SJSA1 (cell line): Measurements from ENCODE around the gene COL23A1. TPM values are rescaled to one million over a fixed set of nuclear protein-coding genes. Genes with fewer than 3 reads are reported as not detected.

Source experiments
- DNase-seq, 2 experiments: peaks; one replicate each; pipeline ENCODE4 v3.0.0-alpha.2; 2015 to 2020; ENCODE audit warnings: low spot score in 2 of 2, low read depth in 1 of 2
- H3K27ac ChIP-seq: fragments of 250-450 bp; sonication (Bioruptor Pico); 2 replicates; pipeline ENCODE4 v1.5.1; 2020; ENCODE audit warnings: mild to moderate bottlenecking, moderate library complexity
- H3K27me3 ChIP-seq: fragments of 250-450 bp; sonication (Bioruptor Pico); replicated peaks from 2 replicates; pipeline ENCODE4 v1.5.1; 2020; ENCODE audit warnings: mild to moderate bottlenecking, moderate library complexity
- H3K36me3 ChIP-seq: fragments of 250-450 bp; sonication (Bioruptor Pico); 2 replicates; pipeline ENCODE4 v1.5.1; 2020; ENCODE audit warnings: mild to moderate bottlenecking
- H3K4me1 ChIP-seq: fragments of 250-450 bp; sonication (Bioruptor Pico); replicated peaks from 2 replicates; pipeline ENCODE4 v1.6.1; 2021; ENCODE audit warnings: mild to moderate bottlenecking
- H3K4me3 ChIP-seq: fragments of 250-450 bp; sonication (Bioruptor Pico); 2 replicates; pipeline ENCODE4 v1.5.1; 2020; ENCODE audit warnings: mild to moderate bottlenecking
- H3K9me3 ChIP-seq: fragments of 250-450 bp; sonication (Bioruptor Pico); replicated peaks from 2 replicates; pipeline ENCODE4 v1.5.1; 2020; ENCODE audit warnings: mild to moderate bottlenecking
- total RNA-seq: library from RNA; depleted of rRNA; stranded (reverse); fragments of >200 nt; shearing (Covaris generic); gene quantifications from 2 replicates; pipeline ENCODE4 v1.2.3, GENCODE V29; 2014

The COL23A1 gene
- total RNA-seq, 1 experiment from 2014 or later, result not detected

GRCh38 chr5:178273041-178273440, 317.2 kb downstream of the COL23A1 start:
- H3K36me3 ChIP-seq, result no peaks in the 10 kb centered on the region

GRCh38 chr5:178272591-178272990, 317.6 kb downstream of the COL23A1 start:
- Histone ChIP-seq H3K4me3 (no peak overlapping the region), H3K36me3 (no peaks in the 10 kb centered on the region), H3K9me3 (peaks cover 32% of the 10 kb centered on the region), H3K27me3 (no peaks in the 10 kb centered on the region), H3K27ac (no peak overlapping the region), H3K4me1 (no peaks in the 10 kb centered on the region)
- DNase-seq, result no peak

More at GRCh38 chr5:178273041-178273440, 317.2 kb downstream of the COL23A1 start:
- Histone ChIP-seq H3K4me3 (no peak overlapping the region), H3K9me3 (peaks cover 32% of the 10 kb centered on the region), H3K27ac (no peak overlapping the region), H3K27me3 (no peaks in the 10 kb centered on the region), H3K4me1 (no peaks in the 10 kb centered on the region)
- no peak for DNase-seq

GRCh38 chr5:178271726-178272479, 318.3 kb downstream of the COL23A1 start:
- Histone ChIP-seq H3K36me3 (no peaks in the 10 kb centered on the region), H3K27me3 (no peaks in the 10 kb centered on the region), H3K9me3 (peaks cover 35% of the 10 kb centered on the region), H3K4me3 (no peak overlapping the region), H3K27ac (no peak overlapping the region), H3K4me1 (no peaks in the 10 kb centered on the region)
- no peak for DNase-seq

- no peak for DNase-seq
- H3K36me3 ChIP-seq, result no peaks in the 10 kb centered on the region
- peaks cover 38% of the 10 kb centered on the region for H3K9me3 ChIP-seq
- no peak overlapping the region for H3K27ac ChIP-seq
- H3K4me1 ChIP-seq, result no peaks in the 10 kb centered on the region
- H3K27me3 ChIP-seq, result no peaks in the 10 kb centered on the region
- H3K4me3 ChIP-seq, result no peak overlapping the region
Measured at GRCh38 chr5:178271231-178271630, 319.0 kb downstream of the COL23A1 start.

- Histone ChIP-seq H3K27me3 (no peaks in the 10 kb centered on the region), H3K9me3 (peaks cover 32% of the 10 kb centered on the region), H3K36me3 (no peaks in the 10 kb centered on the region), H3K4me3 (no peak overlapping the region), H3K27ac (no peak overlapping the region), H3K4me1 (no peaks in the 10 kb centered on the region)
- no peak for DNase-seq
Measured at GRCh38 chr5:178269499-178269898, 320.7 kb downstream of the COL23A1 start.

GRCh38 chr5:178267876-178268275, 322.3 kb downstream of the COL23A1 start:
- peaks cover 27% of the 10 kb centered on the region for H3K9me3 ChIP-seq
- H3K4me1 ChIP-seq, result no peaks in the 10 kb centered on the region
- no peaks in the 10 kb centered on the region for H3K27me3 ChIP-seq
- DNase-seq, result no peak
- H3K36me3 ChIP-seq, result no peaks in the 10 kb centered on the region
- no peak overlapping the region for H3K4me3 ChIP-seq
- H3K27ac ChIP-seq, result no peak overlapping the region

GRCh38 chr5:178267245-178267644, 322.9 kb downstream of the COL23A1 start:
- H3K36me3 ChIP-seq, result no peaks in the 10 kb centered on the region

GRCh38 chr5:178266581-178266980, 323.6 kb downstream of the COL23A1 start:
- Histone ChIP-seq H3K9me3 (peaks cover 24% of the 10 kb centered on the region), H3K27me3 (no peaks in the 10 kb centered on the region), H3K36me3 (no peaks in the 10 kb centered on the region), H3K4me3 (no peak overlapping the region), H3K27ac (no peak overlapping the region), H3K4me1 (no peaks in the 10 kb centered on the region)
- no peak for DNase-seq

More at GRCh38 chr5:178267245-178267644, 322.9 kb downstream of the COL23A1 start:
- no peaks in the 10 kb centered on the region for H3K27me3 ChIP-seq
- H3K9me3 ChIP-seq, result peaks cover 24% of the 10 kb centered on the region
- no peak for DNase-seq
- H3K27ac ChIP-seq, result no peak overlapping the region
- H3K4me1 ChIP-seq, result no peaks in the 10 kb centered on the region
- H3K4me3 ChIP-seq, result no peak overlapping the region

- peaks cover 22% of the 10 kb centered on the region for H3K9me3 ChIP-seq
- H3K27ac ChIP-seq, result no peak overlapping the region
- no peaks in the 10 kb centered on the region for H3K4me1 ChIP-seq
- no peak for DNase-seq
- no peaks in the 10 kb centered on the region for H3K27me3 ChIP-seq
- no peaks in the 10 kb centered on the region for H3K36me3 ChIP-seq
- no peak overlapping the region for H3K4me3 ChIP-seq
Measured at GRCh38 chr5:178265746-178266145, 324.4 kb downstream of the COL23A1 start.

- H3K36me3 ChIP-seq, result no peaks in the 10 kb centered on the region
- H3K27me3 ChIP-seq, result no peaks in the 10 kb centered on the region
- H3K4me3 ChIP-seq, result no peak overlapping the region
- H3K9me3 ChIP-seq, result peaks cover 24% of the 10 kb centered on the region
- no peaks in the 10 kb centered on the region for H3K4me1 ChIP-seq
- DNase-seq, result no peak
- no peak overlapping the region for H3K27ac ChIP-seq
Measured at GRCh38 chr5:178264044-178264443, 326.1 kb downstream of the COL23A1 start.

- DNase-seq, result no peak
- H3K9me3 ChIP-seq, result peaks cover 25% of the 10 kb centered on the region
- no peaks in the 10 kb centered on the region for H3K36me3 ChIP-seq
- no peak overlapping the region for H3K4me3 ChIP-seq
- no peak overlapping the region for H3K27ac ChIP-seq
- no peaks in the 10 kb centered on the region for H3K4me1 ChIP-seq
- no peaks in the 10 kb centered on the region for H3K27me3 ChIP-seq
Measured at GRCh38 chr5:178261666-178262600, 328.3 kb downstream of the COL23A1 start.

- Histone ChIP-seq H3K4me3 (no peak overlapping the region), H3K4me1 (no peaks in the 10 kb centered on the region), H3K27ac (no peak overlapping the region), H3K36me3 (no peaks in the 10 kb centered on the region), H3K9me3 (peaks cover 21% of the 10 kb centered on the region; the same call in 1 of the 2 replicates), H3K27me3 (no peaks in the 10 kb centered on the region)
- DNase-seq, result no peak
Measured at GRCh38 chr5:178259623-178260536, 330.3 kb downstream of the COL23A1 start.

GRCh38 chr5:178257650-178258049, 332.5 kb downstream of the COL23A1 start:
- H3K36me3 ChIP-seq, result no peaks in the 10 kb centered on the region
- H3K4me3 ChIP-seq, result no peak overlapping the region

More at GRCh38 chr5:178257650-178258049, 332.5 kb downstream of the COL23A1 start:
- DNase-seq, result no peak
- H3K27ac ChIP-seq, result no peak overlapping the region
- H3K9me3 ChIP-seq, result peaks cover 14% of the 10 kb centered on the region; the same call in 1 of the 2 replicates
- H3K4me1 ChIP-seq, result no peaks in the 10 kb centered on the region
- H3K27me3 ChIP-seq, result no peaks in the 10 kb centered on the region
